Esophagus muscularis mucosa (tissue), 4 donors: ENCODE measurements around the gene C1orf87. TPM values are rescaled to one million over a fixed set of nuclear protein-coding genes. Genes with fewer than 3 reads are reported as not detected.

Experiments
- DNase-seq: peaks from one replicate; pipeline ENCODE4 v3.0.0-alpha.2; 2017; ENCODE audit errors: extremely low spot score
- H3K27ac ChIP-seq, 4 donors: fragments of 200-600 bp; sonication (generic); replicated peaks in 1 of 4; 1 replicate in 3 of 4; 2 replicates in 1 of 4; pipeline ENCODE4 v1.5.1; 2016 to 2019; ENCODE audit warnings: mild to moderate bottlenecking in 1 of 4
- H3K27me3 ChIP-seq, 4 donors: fragments of 200-600 bp; sonication (generic); one replicate each; pipeline versions ENCODE4 v1.5.1 to v1.6.0; 2016 to 2019
- H3K36me3 ChIP-seq, 4 donors: fragments of 200-600 bp; sonication (generic); one replicate each; pipeline ENCODE4 v1.5.1; 2016 to 2019
- H3K4me1 ChIP-seq, 4 donors: fragments of 200-600 bp; sonication (generic); one replicate each; pipeline ENCODE4 v1.5.1; 2016 to 2019
- H3K4me3 ChIP-seq, 4 donors: fragments of 200-600 bp; sonication (generic); 1 replicate in 2 of 4; 2 replicates in 2 of 4; pipeline ENCODE4 v1.5.1; 2016 to 2019; ENCODE audit warnings: mild to moderate bottlenecking in 4 of 4, moderate library complexity in 1 of 4
- H3K9me3 ChIP-seq, 4 donors: fragments of 200-600 bp; sonication (generic); 1 replicate in 3 of 4; 2 replicates in 1 of 4; pipeline ENCODE4 v1.5.1; 2016 to 2019
- EP300 ChIP-seq: sonication (generic); formaldehyde crosslinking; IDR thresholded peaks from one replicate; pipeline ENCODE4 v1.6.1; 2017; ENCODE audit warnings: antibody characterized with exemption
- POLR2A ChIP-seq: fragments of 450-650 bp; IDR thresholded peaks from one replicate; pipeline ENCODE4 v1.6.1; 2017; ENCODE audit warnings: antibody characterized with exemption, moderate library complexity, mild to moderate bottlenecking, low read depth
- POLR2AphosphoS5 ChIP-seq, 2 donors: sonication (generic); formaldehyde crosslinking; IDR thresholded peaks; one replicate each; pipeline ENCODE4 v1.6.1; 2017; ENCODE audit warnings: antibody characterized with exemption in 2 of 2
- WGBS: methylation state at CpG from one replicate; pipeline ENCODE4 v1.1.5; 2018; 5-methylcytosine and 5-hydroxymethylcytosine counted together
- intact Hi-C: fragments of 100-400 bp; cut with DNase I; formaldehyde crosslinking; loops from one replicate; pipeline ENCODE4 v1.15.1; 2023
- small RNA-seq, 3 donors: library from RNA; depleted of rRNA; stranded (forward); fragments of <200 nt; gene quantifications; one replicate each; pipeline ENCODE3, GENCODE V24; 2016
- total RNA-seq, 4 donors: library from RNA; depleted of rRNA; stranded (reverse); fragments of >200 nt; gene quantifications; one replicate each; pipeline versions ENCODE4 v1.1.0 to v1.2.1, GENCODE V29; 2016
- TF ChIP-seq, protein P1 (sequence below), 3 experiments: fragments of 200-600 bp in 2 of 3; fragments of 450-650 bp in 1 of 3; sonication (generic) in 2 of 3; IDR thresholded peaks; one replicate each; pipeline ENCODE4 v1.5.1; 2017 to 2019; ENCODE audit warnings: antibody characterized with exemption in 3 of 3, mild to moderate bottlenecking in 2 of 3, moderate library complexity in 1 of 3

C1orf87 gene
- total RNA-seq, 4 donors from 2014 or later = not detected

DNA sequence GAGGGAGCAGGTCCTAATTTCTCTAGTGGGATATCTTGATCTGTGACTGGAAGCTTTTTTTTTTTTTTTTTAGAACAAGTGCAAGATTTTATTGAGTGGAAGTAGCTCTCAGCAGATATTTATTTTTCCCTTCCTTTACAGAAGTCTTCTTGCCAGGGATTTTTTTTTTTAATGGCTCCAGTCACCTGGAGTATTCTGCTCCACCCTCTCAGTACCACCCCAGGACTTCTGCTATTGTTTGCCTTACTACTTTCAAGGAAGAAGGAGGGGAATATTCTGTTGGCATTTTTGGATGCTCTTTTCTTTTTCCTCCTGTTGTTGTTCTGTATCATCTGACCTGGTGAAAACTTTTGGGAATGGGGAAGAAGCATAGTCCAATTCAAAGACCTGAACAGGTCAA lies 123.9 kb downstream of the C1orf87 start:
- H3K27ac ChIP-seq = no peak overlapping the region
- H3K27me3 ChIP-seq = no peaks in the 10 kb centered on the region
- peaks cover 0 to 4% (median 1%) of the 10 kb centered on the region in 4 donors for H3K4me1 ChIP-seq
- no peaks in the 10 kb centered on the region for H3K36me3 ChIP-seq
- intact Hi-C loops = no loop called here
- no peak for DNase-seq
- H3K4me3 ChIP-seq = no peak overlapping the region
- TF ChIP-seq POLR2A (no peak), POLR2AphosphoS5 (IDR thresholded peaks at IDR 0.05) (no peak)
- TF ChIP-seq, protein P1, sequence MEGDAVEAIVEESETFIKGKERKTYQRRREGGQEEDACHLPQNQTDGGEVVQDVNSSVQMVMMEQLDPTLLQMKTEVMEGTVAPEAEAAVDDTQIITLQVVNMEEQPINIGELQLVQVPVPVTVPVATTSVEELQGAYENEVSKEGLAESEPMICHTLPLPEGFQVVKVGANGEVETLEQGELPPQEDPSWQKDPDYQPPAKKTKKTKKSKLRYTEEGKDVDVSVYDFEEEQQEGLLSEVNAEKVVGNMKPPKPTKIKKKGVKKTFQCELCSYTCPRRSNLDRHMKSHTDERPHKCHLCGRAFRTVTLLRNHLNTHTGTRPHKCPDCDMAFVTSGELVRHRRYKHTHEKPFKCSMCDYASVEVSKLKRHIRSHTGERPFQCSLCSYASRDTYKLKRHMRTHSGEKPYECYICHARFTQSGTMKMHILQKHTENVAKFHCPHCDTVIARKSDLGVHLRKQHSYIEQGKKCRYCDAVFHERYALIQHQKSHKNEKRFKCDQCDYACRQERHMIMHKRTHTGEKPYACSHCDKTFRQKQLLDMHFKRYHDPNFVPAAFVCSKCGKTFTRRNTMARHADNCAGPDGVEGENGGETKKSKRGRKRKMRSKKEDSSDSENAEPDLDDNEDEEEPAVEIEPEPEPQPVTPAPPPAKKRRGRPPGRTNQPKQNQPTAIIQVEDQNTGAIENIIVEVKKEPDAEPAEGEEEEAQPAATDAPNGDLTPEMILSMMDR (IDR thresholded peaks at IDR 0.05) = no peak
- H3K9me3 ChIP-seq = no peaks in the 10 kb centered on the region

DNA sequence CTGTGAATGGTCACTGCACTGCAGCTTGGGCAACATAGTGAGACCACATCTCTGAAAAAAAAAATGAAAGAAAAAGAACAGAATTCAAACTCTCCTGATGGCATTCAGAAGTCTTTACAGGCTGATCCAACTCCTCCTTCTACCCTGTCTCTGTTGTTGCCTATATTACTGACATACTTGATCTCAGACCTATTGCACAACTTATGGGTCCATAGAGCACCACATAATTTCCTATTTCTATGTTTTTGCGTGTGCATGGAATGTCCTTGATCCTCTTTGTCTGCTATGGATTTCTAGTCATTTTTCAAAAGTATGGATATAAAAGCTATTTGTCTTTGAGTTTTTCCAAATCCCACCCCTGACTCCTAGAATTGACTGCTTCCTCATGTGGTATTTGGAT lies 124.6 kb downstream of the C1orf87 start:
- Histone ChIP-seq H3K9me3 (no peaks in the 10 kb centered on the region), H3K27me3 (no peaks in the 10 kb centered on the region), H3K4me3 (no peak overlapping the region), H3K36me3 (no peaks in the 10 kb centered on the region), H3K27ac (no peak overlapping the region), H3K4me1 (peaks cover 0 to 4% (median 1%) of the 10 kb centered on the region in 4 donors)
- intact Hi-C loops = no loop called here
- TF ChIP-seq, protein P1 (IDR thresholded peaks at IDR 0.05) = no peak
- TF ChIP-seq POLR2A (no peak), POLR2AphosphoS5 (IDR thresholded peaks at IDR 0.05) (no peak), EP300 (no peak)
- 56% methylated on average over 1 of the region's 1 CpG for WGBS
- DNase-seq = no peak

DNA sequence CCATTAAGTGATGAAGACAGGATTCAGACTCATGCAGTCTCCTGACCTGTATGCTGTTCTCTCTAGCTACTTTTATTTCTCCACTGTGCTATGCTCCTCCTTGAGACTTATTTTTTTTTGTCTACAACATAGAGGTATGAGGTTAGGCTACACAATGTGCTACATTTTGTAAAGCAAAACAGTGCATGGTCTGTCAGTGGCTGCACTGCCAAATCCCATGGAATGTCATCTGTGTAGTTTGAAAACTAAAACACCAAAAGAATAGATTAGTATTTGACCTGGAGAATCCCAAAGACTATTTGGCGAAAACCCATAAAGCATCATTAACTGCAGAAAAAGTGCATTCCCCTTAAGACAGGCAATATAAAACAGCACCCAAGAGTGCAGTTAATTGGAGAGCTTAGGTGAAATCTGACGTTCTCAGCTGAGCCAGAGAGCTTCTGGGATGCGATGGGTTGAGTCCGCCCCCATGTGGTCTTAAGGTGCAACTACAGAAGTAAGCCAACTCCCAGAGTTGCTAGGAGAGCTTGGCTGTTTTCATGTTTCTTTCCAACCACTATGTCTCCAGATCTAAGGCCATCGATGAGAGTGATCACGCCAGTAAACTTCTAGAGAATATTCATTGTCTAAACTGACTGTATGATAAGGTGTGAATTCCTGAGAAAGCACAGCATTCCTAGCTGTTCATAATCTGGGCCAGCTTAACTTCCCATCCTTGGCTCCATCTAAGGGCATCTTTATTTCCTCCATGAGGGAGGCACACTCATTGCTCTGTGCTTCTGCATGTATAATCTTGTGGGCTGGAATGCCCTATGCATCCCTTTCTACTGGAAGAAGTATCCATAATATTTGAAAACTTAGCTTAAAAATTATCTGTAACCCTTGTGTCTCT lies 126.3 kb downstream of the C1orf87 start:
- Histone ChIP-seq H3K27me3 (no peaks in the 10 kb centered on the region), H3K9me3 (no peaks in the 10 kb centered on the region), H3K27ac (no peak overlapping the region), H3K36me3 (no peaks in the 10 kb centered on the region), H3K4me1 (peaks cover 0 to 4% (median 1%) of the 10 kb centered on the region in 4 donors), H3K4me3 (no peak overlapping the region)
- no peak for DNase-seq
- TF ChIP-seq, protein P1 (IDR thresholded peaks at IDR 0.05) = peak; percentile 81 to 92 (median 85)
- no peak for TF ChIP-seq EP300
- WGBS = 3% methylated on average over 6 of the region's 6 CpGs
- intact Hi-C loops = loop anchor here (2.0 kb wide), 1 partner anchor 68 kb away; no protein-coding TSS in a partner anchor

DNA sequence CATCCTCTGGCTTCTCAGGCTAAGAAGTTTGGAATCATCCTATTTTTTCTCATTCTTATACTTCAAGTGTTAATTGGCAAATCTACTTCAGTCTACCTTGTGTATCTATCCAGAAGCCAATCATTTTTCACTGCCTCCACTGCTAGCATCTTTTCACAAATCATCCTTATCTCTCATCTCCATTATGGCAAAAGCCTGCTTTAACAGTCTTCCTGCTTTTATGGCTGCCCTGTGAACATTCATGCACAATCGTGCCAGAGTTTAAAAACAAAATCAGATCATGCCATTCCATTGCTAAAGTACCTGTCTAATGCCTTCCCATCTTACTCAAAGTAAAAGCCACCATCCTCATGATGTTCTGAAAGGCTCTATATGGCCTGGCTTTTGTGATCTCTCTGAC lies 127.8 kb downstream of the C1orf87 start:
- Histone ChIP-seq H3K4me3 (no peak overlapping the region), H3K9me3 (no peaks in the 10 kb centered on the region), H3K4me1 (peaks cover 0 to 4% (median 1%) of the 10 kb centered on the region in 4 donors), H3K27me3 (no peaks in the 10 kb centered on the region), H3K36me3 (no peaks in the 10 kb centered on the region), H3K27ac (no peak overlapping the region)
- TF ChIP-seq POLR2A (no peak), POLR2AphosphoS5 (IDR thresholded peaks at IDR 0.05) (no peak), EP300 (no peak)
- TF ChIP-seq, protein P1 (IDR thresholded peaks at IDR 0.05) = no peak
- no peak for DNase-seq
- 30% methylated on average over 1 of the region's 1 CpG for WGBS
- intact Hi-C loops = loop anchor here (2.0 kb wide), 1 partner anchor 67 kb away; no protein-coding TSS in a partner anchor

Small RNA genes lying within 50 kb of the gene (small RNA-seq; reads per million reads assigned to genes)
- 0 reads per million in 3 donors for gene RN7SL475P

Other genes starting within 250 kb of the C1orf87 start
- gene CYP2J2, start 147.0 kb downstream of the C1orf87 start, total RNA-seq = under 1 TPM in 3 of 4 donors, not detected in 1; 0.17 to 0.42 (median 0.26) TPM